Keratinocyte (primary cell): Measurements from ENCODE around the gene GGACT. TPM values are rescaled to one million over a fixed set of nuclear protein-coding genes. Genes with fewer than 3 reads are reported as not detected.

ENCODE experiments used
- DNase-seq: peaks from one replicate; pipeline ENCODE4 v3.0.0-alpha.2; 2011; ENCODE audit warnings: low read depth, missing footprints, low spot score
- FAIRE-seq: peaks from 2 replicates; lab custom pipeline; 2011; peaks lifted over from hg19 to GRCh38; lab: Jason Lieb, UNC
- H2AFZ ChIP-seq: 2 replicates; pipeline ENCODE4 v1.6.0; 2012; ENCODE audit warnings: low read length, control low read depth, inconsistent platforms; ENCODE audit not compliant: control insufficient read depth
- H3K27ac ChIP-seq: 2 replicates; pipeline ENCODE4 v1.5.1; 2011; ENCODE audit warnings: low read length; ENCODE audit not compliant: control insufficient read depth, insufficient read depth
- H3K27me3 ChIP-seq: 3 replicates; pipeline ENCODE4 v1.6.0; 2011; ENCODE audit warnings: low read length; ENCODE audit not compliant: control insufficient read depth, insufficient read depth; ENCODE audit errors: extremely low read depth
- H3K36me3 ChIP-seq, 2 experiments: 2 replicates in 1 of 2; 3 replicates in 1 of 2; pipeline ENCODE4 v1.5.1; 2011; ENCODE audit warnings: low read length in 2 of 2, mild to moderate bottlenecking in 1 of 2; ENCODE audit not compliant: control insufficient read depth in 2 of 2, insufficient read depth in 2 of 2; ENCODE audit errors: extremely low read depth in 1 of 2
- H3K4me1 ChIP-seq: 3 replicates; pipeline ENCODE4 v1.5.1; 2011; ENCODE audit warnings: low read length; ENCODE audit not compliant: control insufficient read depth, insufficient read depth; ENCODE audit errors: extremely low read depth
- H3K4me2 ChIP-seq: 3 replicates; pipeline ENCODE4 v1.6.0; 2011; ENCODE audit warnings: low read depth, low read length; ENCODE audit not compliant: control insufficient read depth, insufficient read depth; ENCODE audit errors: extremely low read depth
- H3K4me3 ChIP-seq, 3 experiments: fragments of 200-600 bp in 1 of 3; sonication (generic) in 1 of 3; 2 replicates in 2 of 3; 3 replicates in 1 of 3; pipeline ENCODE4 v1.5.1; 2011 to 2016; ENCODE audit warnings: low read length in 3 of 3, mild to moderate bottlenecking in 3 of 3, control low read depth in 2 of 3, inconsistent platforms in 1 of 3, low read depth in 1 of 3, mixed read lengths in 1 of 3, mixed run types in 1 of 3, moderate library complexity in 1 of 3; ENCODE audit not compliant: control insufficient read depth in 2 of 3, insufficient read depth in 2 of 3; ENCODE audit errors: extremely low read depth in 1 of 3
- H3K79me2 ChIP-seq: 2 replicates; pipeline ENCODE4 v1.6.0; 2012; ENCODE audit warnings: low read length; ENCODE audit not compliant: control insufficient read depth, insufficient read depth
- H3K9ac ChIP-seq: 3 replicates; pipeline ENCODE4 v1.6.0; 2011; ENCODE audit warnings: low read length; ENCODE audit not compliant: control insufficient read depth, insufficient read depth; ENCODE audit errors: extremely low read depth
- H3K9me1 ChIP-seq: 3 replicates; pipeline ENCODE4 v1.6.0; 2011; ENCODE audit warnings: low read length; ENCODE audit not compliant: control insufficient read depth, insufficient read depth; ENCODE audit errors: extremely low read depth
- H3K9me3 ChIP-seq: 2 replicates; pipeline ENCODE4 v1.5.1; 2012; ENCODE audit warnings: low read depth, low read length; ENCODE audit not compliant: control insufficient read depth
- H4K20me1 ChIP-seq: 3 replicates; pipeline ENCODE4 v1.6.0; 2011; ENCODE audit warnings: low read length; ENCODE audit not compliant: control insufficient read depth, insufficient read depth; ENCODE audit errors: extremely low read depth
- EZH2 ChIP-seq: IDR thresholded peaks from one replicate; pipeline ENCODE4 v1.6.1; 2012; ENCODE audit warnings: inconsistent platforms, mild to moderate bottlenecking, low read length, moderate library complexity
- dilution Hi-C: fragments of 300-500 bp; cut with MboI; formaldehyde crosslinking; loops from one replicate; pipeline ENCODE4 v1.7.0; 2020; ENCODE audit warnings: low sequenced_read_pairs; ENCODE audit not compliant: extremely low pct_ligation_motif_present
- polyA plus RNA-seq, 5 experiments: library from polyadenylated mRNA; depleted of rRNA in 3 of 5; stranded (reverse) in 3 of 5; stranded (forward) in 1 of 5; unstranded in 1 of 5; fragments of >200 nt; gene quantifications; 1 replicate in 1 of 5; 2 replicates in 3 of 5; 3 replicates in 1 of 5; pipeline versions ENCODE4 v1.2.1 to v1.2.3, GENCODE V29; 2011 to 2012; ENCODE audit warnings: missing spikeins in 2 of 5, low read depth in 1 of 5, low replicate concordance in 1 of 5
- TF ChIP-seq, protein P1 (sequence below), 3 experiments: IDR thresholded peaks in 1 of 3; conservative IDR thresholded peaks in 1 of 3; optimal IDR thresholded peaks in 1 of 3; 2 replicates in 2 of 3; 3 replicates in 1 of 3; pipeline versions ENCODE3 to v1.5.1; 2011; ENCODE audit warnings: low read length in 3 of 3, mild to moderate bottlenecking in 3 of 3, moderate library complexity in 2 of 3, control low read depth in 1 of 3, inconsistent platforms in 1 of 3; ENCODE audit not compliant: insufficient read depth in 2 of 3; ENCODE audit errors: extremely low read depth in 1 of 3

Gene GGACT
- polyA plus RNA-seq, 1 donor (not counting 4 experiments of a cell fraction or from before 2014, with no cell fraction given): 8.2 TPM

GRCh38 chr13:100627120-100627519 is 38.5 kb upstream of the GGACT start:
- FAIRE-seq (no peak), DNase-seq (no peak)
- Histone ChIP-seq H3K79me2 (no peaks in the 10 kb centered on the region), H3K27me3 (no peaks in the 10 kb centered on the region), H4K20me1 (no peaks in the 10 kb centered on the region), H3K4me2 (no peak overlapping the region), H3K36me3 (peaks cover 0 to 4% of the 10 kb centered on the region in 2 experiments), H3K9me1 (no peaks in the 10 kb centered on the region), H2AFZ (no peak overlapping the region), H3K4me1 (no peaks in the 10 kb centered on the region), H3K4me3 (no peak overlapping the region), H3K9ac (no peak overlapping the region), H3K27ac (no peak overlapping the region), H3K9me3 (no peaks in the 10 kb centered on the region)
- no peak for TF ChIP-seq EZH2
- TF ChIP-seq, protein P1, sequence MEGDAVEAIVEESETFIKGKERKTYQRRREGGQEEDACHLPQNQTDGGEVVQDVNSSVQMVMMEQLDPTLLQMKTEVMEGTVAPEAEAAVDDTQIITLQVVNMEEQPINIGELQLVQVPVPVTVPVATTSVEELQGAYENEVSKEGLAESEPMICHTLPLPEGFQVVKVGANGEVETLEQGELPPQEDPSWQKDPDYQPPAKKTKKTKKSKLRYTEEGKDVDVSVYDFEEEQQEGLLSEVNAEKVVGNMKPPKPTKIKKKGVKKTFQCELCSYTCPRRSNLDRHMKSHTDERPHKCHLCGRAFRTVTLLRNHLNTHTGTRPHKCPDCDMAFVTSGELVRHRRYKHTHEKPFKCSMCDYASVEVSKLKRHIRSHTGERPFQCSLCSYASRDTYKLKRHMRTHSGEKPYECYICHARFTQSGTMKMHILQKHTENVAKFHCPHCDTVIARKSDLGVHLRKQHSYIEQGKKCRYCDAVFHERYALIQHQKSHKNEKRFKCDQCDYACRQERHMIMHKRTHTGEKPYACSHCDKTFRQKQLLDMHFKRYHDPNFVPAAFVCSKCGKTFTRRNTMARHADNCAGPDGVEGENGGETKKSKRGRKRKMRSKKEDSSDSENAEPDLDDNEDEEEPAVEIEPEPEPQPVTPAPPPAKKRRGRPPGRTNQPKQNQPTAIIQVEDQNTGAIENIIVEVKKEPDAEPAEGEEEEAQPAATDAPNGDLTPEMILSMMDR (optimal IDR thresholded peaks at IDR 0.05 in 1 of 3, IDR thresholded peaks at IDR 0.05 in 1 of 3, conservative IDR thresholded peaks at IDR 0.05 in 1 of 3; ENCODE audit: extremely low read depth in 1 of 3, insufficient read depth in 2 of 3, low read length in 3 of 3): no peak
- dilution Hi-C loops: no loop called here

- Histone ChIP-seq H4K20me1 (no peaks in the 10 kb centered on the region), H3K9me1 (no peaks in the 10 kb centered on the region), H3K4me2 (no peak overlapping the region), H3K4me1 (no peaks in the 10 kb centered on the region), H3K4me3 (no peak overlapping the region), H3K27me3 (no peaks in the 10 kb centered on the region), H3K36me3 (peaks cover 0 to 4% of the 10 kb centered on the region in 2 experiments), H3K79me2 (no peaks in the 10 kb centered on the region), H3K9me3 (no peaks in the 10 kb centered on the region), H3K9ac (no peak overlapping the region), H3K27ac (no peak overlapping the region), H2AFZ (no peak overlapping the region)
- DNase-seq (no peak), FAIRE-seq (no peak)
- dilution Hi-C loops: no loop called here
- TF ChIP-seq, protein P1 (optimal IDR thresholded peaks at IDR 0.05 in 1 of 3, IDR thresholded peaks at IDR 0.05 in 1 of 3, conservative IDR thresholded peaks at IDR 0.05 in 1 of 3; ENCODE audit: extremely low read depth in 1 of 3, insufficient read depth in 2 of 3, low read length in 3 of 3): no peak
- no peak for TF ChIP-seq EZH2
These were observed 36.9 kb upstream of the GGACT start for GRCh38 chr13:100625447-100625846.
